Neural cell (in vitro differentiated cells): Measurements from ENCODE around the gene ST6GALNAC3. TPM values are rescaled to one million over a fixed set of nuclear protein-coding genes. Genes with fewer than 3 reads are reported as not detected.

ENCODE experiments used
- H2AFZ ChIP-seq: fragments of 200-600, 300-800 bp; sonication (generic), shearing (Covaris generic); 2 replicates; pipeline ENCODE4 v1.6.0; 2014; ENCODE audit warnings: low read depth, mild to moderate bottlenecking, antibody characterized with exemption, low read length, moderate library complexity
- H3F3A ChIP-seq: fragments of 200-600 bp; shearing (Covaris generic); 2 replicates; pipeline ENCODE4 v1.6.1; 2016; ENCODE audit warnings: mild to moderate bottlenecking, moderate library complexity, mixed read lengths, antibody characterized with exemption, low read length; ENCODE audit not compliant: insufficient read depth, poor library complexity, severe bottlenecking
- H3K27ac ChIP-seq: fragments of 200-600, 300-800 bp; sonication (generic), shearing (Covaris generic); 2 replicates; pipeline ENCODE4 v1.5.1; 2014; ENCODE audit warnings: mild to moderate bottlenecking, low read length, moderate library complexity
- H3K27me3 ChIP-seq: fragments of 300-800, 200-600 bp; sonication (generic), shearing (Covaris generic); 2 replicates; pipeline ENCODE4 v1.6.0; 2014; ENCODE audit warnings: mild to moderate bottlenecking, low read depth, low read length, moderate library complexity; ENCODE audit not compliant: insufficient read depth
- H3K36me3 ChIP-seq: fragments of 300-800, 200-600 bp; sonication (generic), shearing (Covaris generic); 2 replicates; pipeline ENCODE4 v1.5.1; 2014; ENCODE audit warnings: mild to moderate bottlenecking, antibody characterized with exemption, low read length, moderate library complexity; ENCODE audit not compliant: insufficient read depth
- H3K4me2 ChIP-seq: fragments of 300-800, 200-600 bp; sonication (generic), shearing (Covaris generic); 2 replicates; pipeline ENCODE4 v1.6.0; 2014; ENCODE audit warnings: mild to moderate bottlenecking, low read length
- H3K4me3 ChIP-seq: fragments of 300-800, 200-600 bp; sonication (generic), shearing (Covaris generic); 2 replicates; pipeline ENCODE4 v1.5.1; 2014; ENCODE audit warnings: mild to moderate bottlenecking, low read length, moderate library complexity
- H3K79me2 ChIP-seq: fragments of 200-600 bp; shearing (Covaris generic); replicated peaks from 2 replicates; pipeline ENCODE4 v1.6.0; 2014; ENCODE audit warnings: mild to moderate bottlenecking, low read length, moderate library complexity; ENCODE audit not compliant: insufficient read depth
- H3K9ac ChIP-seq: fragments of 300-800, 200-600 bp; sonication (generic), shearing (Covaris generic); 2 replicates; pipeline ENCODE4 v1.6.1; 2016; ENCODE audit warnings: mild to moderate bottlenecking, low read length, mixed read lengths
- H3K9me2 ChIP-seq: fragments of 200-600 bp; shearing (Covaris generic); 2 replicates; pipeline ENCODE4 v1.6.1; 2016; ENCODE audit warnings: mild to moderate bottlenecking, low read length, mixed read lengths; ENCODE audit not compliant: insufficient read depth
- H3K9me3 ChIP-seq: fragments of 200-600, 300-800 bp; sonication (generic), shearing (Covaris generic); 2 replicates; pipeline ENCODE4 v1.6.1; 2016; ENCODE audit warnings: mild to moderate bottlenecking, mixed run types, low read length, moderate library complexity, mixed read lengths
- H4K20me1 ChIP-seq: fragments of 200-600 bp; shearing (Covaris generic); 2 replicates; pipeline ENCODE4 v1.6.1; 2016; ENCODE audit warnings: mild to moderate bottlenecking, mixed run types; ENCODE audit not compliant: insufficient read depth
- EP300 ChIP-seq: fragments of 450-650 bp; conservative IDR thresholded peaks from 2 replicates; pipeline ENCODE4 v1.6.1; 2014; ENCODE audit warnings: antibody characterized with exemption, mild to moderate bottlenecking, moderate library complexity; ENCODE audit not compliant: poor library complexity, severe bottlenecking
- EZH2 ChIP-seq: fragments of 200-600, 300-800 bp; shearing (Covaris generic), sonication (generic); IDR thresholded peaks from 2 replicates; pipeline ENCODE4 v1.6.1; 2014; ENCODE audit warnings: antibody characterized with exemption, low read length, borderline replicate concordance, mild to moderate bottlenecking; ENCODE audit not compliant: insufficient read depth, poor library complexity, severe bottlenecking
- MXI1 ChIP-seq: fragments of 450-650 bp; conservative IDR thresholded peaks from 2 replicates; pipeline ENCODE4 v1.6.1; 2014; ENCODE audit warnings: antibody characterized with exemption, mild to moderate bottlenecking; ENCODE audit not compliant: poor library complexity, severe bottlenecking
- POLR2AphosphoS5 ChIP-seq: IDR thresholded peaks from 2 replicates; pipeline ENCODE4 v1.6.1; 2012
- REST ChIP-seq: IDR thresholded peaks from 2 replicates; pipeline ENCODE4 v1.6.1; 2012; ENCODE audit warnings: borderline replicate concordance
- SMC3 ChIP-seq: fragments of 450-650 bp; conservative IDR thresholded peaks from 2 replicates; pipeline ENCODE4 v1.6.1; 2014; ENCODE audit warnings: antibody characterized with exemption, mild to moderate bottlenecking, moderate library complexity; ENCODE audit not compliant: poor library complexity
- TAF1 ChIP-seq: IDR thresholded peaks from 2 replicates; pipeline ENCODE4 v1.6.1; 2012; ENCODE audit warnings: low read depth
- polyA plus RNA-seq: library from polyadenylated mRNA; depleted of rRNA; stranded (reverse); fragments of >200 nt; gene quantifications from 2 replicates; pipeline ENCODE4 v1.2.3, GENCODE V29; 2014

The ST6GALNAC3 gene
- polyA plus RNA-seq, 1 donor from 2014 or later, result 3.6 TPM

DNA sequence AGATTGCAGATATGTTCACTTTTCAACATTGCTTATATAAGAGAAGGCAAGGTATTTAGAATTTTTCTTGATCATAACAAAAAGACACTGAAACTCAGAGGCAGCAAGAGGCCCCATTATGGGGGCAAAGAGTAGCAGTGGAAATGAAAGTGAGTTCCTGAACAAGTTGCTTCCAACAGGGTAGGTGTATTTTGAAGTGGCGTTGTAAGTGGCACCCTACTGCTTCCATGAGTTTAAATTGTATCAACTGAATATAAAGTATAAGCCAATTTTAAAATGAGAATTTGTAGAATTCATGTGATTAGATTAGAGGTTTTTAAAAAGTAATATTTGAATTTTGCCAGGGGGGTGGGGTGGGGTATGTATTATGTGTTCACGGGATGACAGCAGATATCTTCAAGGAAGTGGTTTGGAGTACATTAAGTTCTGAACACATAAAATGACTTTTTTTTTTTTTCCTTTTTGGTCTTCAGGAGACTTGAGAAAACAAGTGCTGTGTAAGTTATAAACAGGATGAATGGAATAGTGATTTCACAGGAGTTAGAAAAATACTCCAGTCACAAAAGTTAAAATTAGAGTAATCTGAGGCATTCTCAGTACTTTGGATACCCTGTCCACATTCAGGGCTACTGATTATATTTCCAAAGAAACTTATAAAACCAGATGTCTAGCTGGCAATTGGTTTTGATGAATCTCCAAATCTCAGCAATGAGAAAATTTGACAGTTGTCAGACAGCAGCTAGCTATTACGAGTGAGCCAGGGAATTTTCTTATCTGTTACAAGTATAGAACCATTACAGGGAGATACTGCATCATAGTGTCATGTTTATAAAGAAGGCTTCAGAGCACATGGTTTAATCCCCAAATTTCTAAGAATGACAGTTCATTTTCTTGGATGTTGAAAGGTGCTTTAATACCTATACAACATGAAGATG is 182.0 kb downstream of the ST6GALNAC3 start:
- Histone ChIP-seq H3K9me3 (no peaks in the 10 kb centered on the region), H3K27me3 (no peaks in the 10 kb centered on the region), H3K9me2 (no peaks in the 10 kb centered on the region), H3K9ac (no peak overlapping the region), H2AFZ (no peak overlapping the region), H3K79me2 (no peaks in the 10 kb centered on the region), H3K4me3 (no peak overlapping the region), H3K27ac (no peak overlapping the region), H4K20me1 (no peaks in the 10 kb centered on the region), H3F3A (peaks cover 3% of the 10 kb centered on the region), H3K4me2 (no peak overlapping the region), H3K36me3 (no peaks in the 10 kb centered on the region)
- TF ChIP-seq POLR2AphosphoS5, result no peak
- TF ChIP-seq EP300, result peak; percentile 51
- TF ChIP-seq SMC3, result no peak
- no peak for TF ChIP-seq MXI1
- no peak for TF ChIP-seq TAF1
- TF ChIP-seq REST, result peak; percentile 39
- TF ChIP-seq EZH2, result no peak

GRCh38 chr1:76257823-76258222 is 183.3 kb downstream of the ST6GALNAC3 start:
- Histone ChIP-seq H3K27ac (no peak overlapping the region), H3K27me3 (no peaks in the 10 kb centered on the region), H3K9ac (no peak overlapping the region), H3K9me3 (no peaks in the 10 kb centered on the region), H3K4me3 (no peak overlapping the region), H3K9me2 (no peaks in the 10 kb centered on the region), H3K36me3 (no peaks in the 10 kb centered on the region), H3K4me2 (no peak overlapping the region), H2AFZ (no peak overlapping the region), H4K20me1 (no peaks in the 10 kb centered on the region), H3K79me2 (no peaks in the 10 kb centered on the region), H3F3A (peaks cover 3% of the 10 kb centered on the region)
- TF ChIP-seq REST, result no peak
- TF ChIP-seq EP300, result no peak
- no peak for TF ChIP-seq SMC3
